DOHH2 (cell line): ENCODE measurements around the gene TRH.

ENCODE experiments used
- H3F3A ChIP-seq: fragments of 200-600 bp; sonication (generic), shearing (Covaris generic); 2 replicates; pipeline ENCODE4 v1.6.0; 2016; ENCODE audit warnings: antibody characterized with exemption, mild to moderate bottlenecking; ENCODE audit not compliant: control insufficient read depth, insufficient read depth
- H3K27ac ChIP-seq: fragments of 200-600 bp; sonication (generic); 2 replicates; pipeline ENCODE4 v1.5.1; 2014; ENCODE audit warnings: low read depth, mild to moderate bottlenecking, low read length, moderate library complexity
- H3K27me3 ChIP-seq: fragments of 200-600 bp; sonication (generic); 2 replicates; pipeline ENCODE4 v1.6.1; 2014; ENCODE audit warnings: mild to moderate bottlenecking, low read length, mixed read lengths; ENCODE audit not compliant: control insufficient read depth
- H3K36me3 ChIP-seq: fragments of 200-600 bp; sonication (generic); 2 replicates; pipeline ENCODE4 v1.6.1; 2014; ENCODE audit warnings: mild to moderate bottlenecking, low read length, moderate library complexity, mixed read lengths; ENCODE audit not compliant: control insufficient read depth
- H3K4me1 ChIP-seq: fragments of 200-600 bp; sonication (generic); 2 replicates; pipeline ENCODE4 v1.6.1; 2014; ENCODE audit warnings: mild to moderate bottlenecking, low read length, mixed read lengths; ENCODE audit not compliant: control insufficient read depth
- H3K4me2 ChIP-seq: fragments of 200-600 bp; sonication (generic); 2 replicates; pipeline ENCODE4 v1.6.0; 2014; ENCODE audit warnings: mild to moderate bottlenecking, low read length, moderate library complexity
- H3K4me3 ChIP-seq: fragments of 200-600 bp; sonication (generic); 2 replicates; pipeline ENCODE4 v1.5.1; 2014; ENCODE audit warnings: mild to moderate bottlenecking, low read length, mixed read lengths
- H3K79me2 ChIP-seq: fragments of 200-600 bp; sonication (generic); 2 replicates; pipeline ENCODE4 v1.6.1; 2014; ENCODE audit warnings: mild to moderate bottlenecking, low read length, mixed read lengths; ENCODE audit not compliant: control insufficient read depth
- H3K9me2 ChIP-seq: fragments of 200-600 bp; sonication (generic); replicated peaks from 2 replicates; pipeline ENCODE4 v1.6.1; 2014; ENCODE audit warnings: mild to moderate bottlenecking, low read length, mixed read lengths; ENCODE audit not compliant: control insufficient read depth
- H3K9me3 ChIP-seq: fragments of 200-600 bp; sonication (generic); 2 replicates; pipeline ENCODE4 v1.6.1; 2014; ENCODE audit warnings: antibody characterized with exemption, low read length, mixed read lengths; ENCODE audit not compliant: control insufficient read depth, insufficient read depth
- H4K20me1 ChIP-seq: fragments of 200-600 bp; sonication (generic); 2 replicates; pipeline ENCODE4 v1.6.0; 2014; ENCODE audit warnings: low read depth, mild to moderate bottlenecking, antibody characterized with exemption, low read length, moderate library complexity; ENCODE audit not compliant: control insufficient read depth, insufficient read depth
- CTCF ChIP-seq: fragments of 200-600 bp; sonication (generic); IDR thresholded peaks from one replicate; pipeline ENCODE4 v1.5.1; 2014; ENCODE audit warnings: antibody characterized with exemption, mild to moderate bottlenecking, low read depth, low read length; ENCODE audit not compliant: poor library complexity, severe bottlenecking
- EZH2phosphoT487 ChIP-seq: fragments of 200-600 bp; sonication (generic); IDR thresholded peaks from 2 replicates; pipeline ENCODE4 v1.6.1; 2017; ENCODE audit warnings: borderline replicate concordance, mild to moderate bottlenecking, antibody characterized with exemption, low read length, moderate library complexity, mixed read lengths

TRH gene

GRCh38 chr3:129974833-129975704 is 549 bp downstream of the TRH start:
- Histone ChIP-seq H3F3A (no peaks in the 10 kb centered on the region), H3K36me3 (no peaks in the 10 kb centered on the region), H3K4me3 (no peak overlapping the region), H3K27ac (no peak overlapping the region), H3K9me3 (no peaks in the 10 kb centered on the region), H3K9me2 (no peaks in the 10 kb centered on the region), H3K79me2 (no peaks in the 10 kb centered on the region), H4K20me1 (no peaks in the 10 kb centered on the region), H3K4me2 (no peak overlapping the region), H3K4me1 (no peaks in the 10 kb centered on the region), H3K27me3 (no peaks in the 10 kb centered on the region)
- TF ChIP-seq CTCF (no peak), EZH2phosphoT487 (no peak)

- H3K4me3 ChIP-seq, result no peak overlapping the region
- H3K36me3 ChIP-seq, result no peaks in the 10 kb centered on the region
- H3K27ac ChIP-seq, result no peak overlapping the region
- no peak overlapping the region for H3K4me2 ChIP-seq
- H3K79me2 ChIP-seq, result no peaks in the 10 kb centered on the region
- H3K9me2 ChIP-seq, result no peaks in the 10 kb centered on the region
- H3K4me1 ChIP-seq, result no peaks in the 10 kb centered on the region
- no peaks in the 10 kb centered on the region for H4K20me1 ChIP-seq
- H3F3A ChIP-seq, result no peaks in the 10 kb centered on the region
- TF ChIP-seq CTCF (no peak), EZH2phosphoT487 (no peak)
- H3K27me3 ChIP-seq, result no peaks in the 10 kb centered on the region
- no peaks in the 10 kb centered on the region for H3K9me3 ChIP-seq
These were observed 1.2 kb downstream of the TRH start for GRCh38 chr3:129975705-129976048.

- H3K4me2 ChIP-seq, result no peak overlapping the region
- TF ChIP-seq CTCF, result no peak
- TF ChIP-seq EZH2phosphoT487, result no peak
- no peaks in the 10 kb centered on the region for H3K79me2 ChIP-seq
- 0 out of 2 replicates have a peak, but pooled peaks cover 3% of the 10 kb centered on the region for H3K27me3 ChIP-seq
- H3K9me3 ChIP-seq, result no peaks in the 10 kb centered on the region
- no peaks in the 10 kb centered on the region for H3K36me3 ChIP-seq
- H3K9me2 ChIP-seq, result no peaks in the 10 kb centered on the region
- no peaks in the 10 kb centered on the region for H4K20me1 ChIP-seq
- no peak overlapping the region for H3K27ac ChIP-seq
- no peak overlapping the region for H3K4me3 ChIP-seq
- no peaks in the 10 kb centered on the region for H3K4me1 ChIP-seq
- no peaks in the 10 kb centered on the region for H3F3A ChIP-seq
These were observed 1.8 kb downstream of the TRH start for GRCh38 chr3:129976286-129976685.
